CD4-positive, alpha-beta T cell treated with Interleukin-6 at 100 ng/mL for 8 hours (primary cell): ENCODE data around the gene PLD5.
"Not testable (repeated sequence)": the region's sequence is repeated elsewhere in the genome, so short reads cannot be mapped to it uniquely, and the experiment has no call there.

Source experiments
- DNase-seq: peaks from one replicate; pipeline ENCODE4 v3.0.0-alpha.2; 2020; ENCODE audit warnings: mixed read lengths, low spot score

Gene PLD5

GRCh38 chr1:242147096-242147976 lies 377.2 kb downstream of the PLD5 start:
- DNase-seq = no peak

GRCh38 chr1:242146652-242147051 lies 377.8 kb downstream of the PLD5 start:
- no peak for DNase-seq

- no peak for DNase-seq
Measured at GRCh38 chr1:242140836-242141235, 383.7 kb downstream of the PLD5 start.

GRCh38 chr1:242139986-242140385 lies 384.5 kb downstream of the PLD5 start:
- no peak for DNase-seq

GRCh38 chr1:242139442-242139841 lies 385.1 kb downstream of the PLD5 start:
- no peak for DNase-seq

GRCh38 chr1:242133796-242134195 lies 390.7 kb downstream of the PLD5 start:
- no peak for DNase-seq

- DNase-seq = no peak
Measured at GRCh38 chr1:242133351-242133750, 391.1 kb downstream of the PLD5 start.

GRCh38 chr1:242132121-242132817 lies 392.2 kb downstream of the PLD5 start:
- no peak for DNase-seq

GRCh38 chr1:242128951-242129502 lies 395.5 kb downstream of the PLD5 start:
- DNase-seq = no peak

- no peak for DNase-seq
Measured at GRCh38 chr1:242120432-242120831, 404.1 kb downstream of the PLD5 start.

GRCh38 chr1:242100921-242101320 lies 423.6 kb downstream of the PLD5 start:
- no peak for DNase-seq

GRCh38 chr1:242097283-242097682 lies 427.2 kb downstream of the PLD5 start:
- DNase-seq = not testable (repeated sequence)

GRCh38 chr1:242093116-242093515 lies 431.4 kb downstream of the PLD5 start:
- no peak for DNase-seq

GRCh38 chr1:242089911-242090310 lies 434.6 kb downstream of the PLD5 start:
- no peak for DNase-seq

GRCh38 chr1:242088875-242089274 lies 435.6 kb downstream of the PLD5 start:
- no peak for DNase-seq

GRCh38 chr1:242086706-242087105 lies 437.8 kb downstream of the PLD5 start:
- DNase-seq = no peak

GRCh38 chr1:242086093-242086492 lies 438.4 kb downstream of the PLD5 start:
- DNase-seq = no peak

- DNase-seq = no peak
Measured at GRCh38 chr1:242083742-242084141, 440.8 kb downstream of the PLD5 start.

- no peak for DNase-seq
Measured at GRCh38 chr1:242081446-242081845, 443.1 kb downstream of the PLD5 start.

GRCh38 chr1:242065813-242066212 lies 458.7 kb downstream of the PLD5 start:
- DNase-seq = no peak

- no peak for DNase-seq
Measured at GRCh38 chr1:242062271-242062670, 462.2 kb downstream of the PLD5 start.

GRCh38 chr1:242059976-242060375 lies 464.5 kb downstream of the PLD5 start:
- no peak for DNase-seq

- not testable (repeated sequence) for DNase-seq
Measured at GRCh38 chr1:242058582-242058981, 465.9 kb downstream of the PLD5 start.
